Smooth muscle cell (in vitro differentiated cells): ENCODE data around the gene TMEM31. TPM values are rescaled to one million over a fixed set of nuclear protein-coding genes. Genes with fewer than 3 reads are reported as not detected.

Experiments used
- DNase-seq: peaks from one replicate; lab custom pipeline; 2025; ENCODE audit not compliant: unreplicated experiment; lab: John Stamatoyannopoulos, UW
- H2AFZ ChIP-seq: fragments of 200-600 bp; sonication (generic); 2 replicates; pipeline ENCODE4 v1.6.0; 2016; ENCODE audit warnings: antibody characterized with exemption, low read depth, mild to moderate bottlenecking
- H3F3A ChIP-seq: fragments of 200-600 bp; sonication (generic); 2 replicates; pipeline ENCODE4 v1.6.0; 2017; ENCODE audit warnings: antibody characterized with exemption, low read depth
- H3K27ac ChIP-seq: fragments of 200-600 bp; sonication (generic); 2 replicates; pipeline ENCODE4 v1.5.1; 2016; ENCODE audit warnings: low read depth, mild to moderate bottlenecking
- H3K27me3 ChIP-seq: fragments of 200-600 bp; sonication (generic); 2 replicates; pipeline ENCODE4 v1.6.1; 2016; ENCODE audit warnings: low read depth, mild to moderate bottlenecking
- H3K36me3 ChIP-seq: fragments of 200-600 bp; sonication (generic); 2 replicates; pipeline ENCODE4 v1.5.1; 2016; ENCODE audit warnings: low read depth
- H3K4me1 ChIP-seq: fragments of 200-600 bp; sonication (generic); 2 replicates; pipeline ENCODE4 v1.5.1; 2016; ENCODE audit warnings: low read depth
- H3K4me2 ChIP-seq: fragments of 200-600 bp; sonication (generic); 2 replicates; pipeline ENCODE4 v1.6.0; 2016; ENCODE audit warnings: mild to moderate bottlenecking
- H3K4me3 ChIP-seq: fragments of 200-600 bp; sonication (generic); 2 replicates; pipeline ENCODE4 v1.5.1; 2016; ENCODE audit warnings: mild to moderate bottlenecking
- H3K79me2 ChIP-seq: fragments of 200-600 bp; sonication (generic); 2 replicates; pipeline ENCODE4 v1.6.0; 2016; ENCODE audit warnings: low read depth, mild to moderate bottlenecking
- H3K9ac ChIP-seq: fragments of 200-600 bp; sonication (generic); 2 replicates; pipeline ENCODE4 v1.6.0; 2016; ENCODE audit warnings: low read depth
- H3K9me3 ChIP-seq: fragments of 200-600 bp; sonication (generic); replicated peaks from 2 replicates; pipeline ENCODE4 v1.5.1; 2016; ENCODE audit warnings: low read depth
- H4K20me1 ChIP-seq: fragments of 200-600 bp; sonication (generic); 2 replicates; pipeline ENCODE4 v1.6.0; 2016; ENCODE audit warnings: low read depth
- WGBS: methylation state at CpG from one replicate; pipeline ENCODE4 v1.1.7; 2016; ENCODE audit warnings: low lambda C conversion rate; 5-methylcytosine and 5-hydroxymethylcytosine counted together
- polyA plus RNA-seq: library from polyadenylated mRNA; unstranded; fragments of >200 nt; fragmentation: Nextera tagmentation; extraction: Ambion mirVana; gene quantifications from 2 replicates; pipeline ENCODE4 v1.2.1, GENCODE V29; 2016
- total RNA-seq: library from RNA; depleted of rRNA; stranded (reverse); fragments of >200 nt; gene quantifications from 2 replicates; pipeline ENCODE4 v1.2.3, GENCODE V29; 2014
- TF ChIP-seq, protein P1 (sequence below): fragments of 200-600 bp; sonication (generic); IDR thresholded peaks from 2 replicates; pipeline ENCODE4 v1.5.1; 2017; ENCODE audit warnings: borderline replicate concordance, mild to moderate bottlenecking, antibody characterized with exemption; ENCODE audit not compliant: insufficient read depth, poor library complexity, severe bottlenecking

Gene TMEM31
- total and polyA plus RNA-seq, 2 experiments from 2014 or later, result 0.75 TPM; not detected in 1

DNA sequence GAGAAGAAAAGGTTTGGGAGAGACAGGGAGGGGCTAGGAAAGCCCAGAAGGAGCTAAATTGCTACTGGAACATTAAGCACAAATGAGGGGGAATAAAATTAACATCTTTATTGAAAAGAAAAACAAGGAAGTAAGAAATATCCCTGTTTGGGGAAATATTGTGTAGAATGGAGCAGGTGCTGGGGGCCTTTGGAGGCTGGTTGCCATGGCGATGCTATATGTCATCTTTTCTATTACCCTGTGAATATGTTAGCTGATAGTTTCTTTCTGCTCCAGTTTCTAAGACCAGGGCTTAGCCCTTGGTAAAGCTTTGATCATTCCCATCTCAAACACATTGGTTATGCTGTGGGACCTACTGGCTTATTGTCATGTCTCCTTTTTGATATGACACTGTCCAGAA, 28.7 kb downstream of the TMEM31 start:
- Histone ChIP-seq H2AFZ (no peak overlapping the region), H3K4me1 (peaks cover 17% of the 10 kb centered on the region)
- 96% methylated on average over 1 of the region's 1 CpG for WGBS

DNA sequence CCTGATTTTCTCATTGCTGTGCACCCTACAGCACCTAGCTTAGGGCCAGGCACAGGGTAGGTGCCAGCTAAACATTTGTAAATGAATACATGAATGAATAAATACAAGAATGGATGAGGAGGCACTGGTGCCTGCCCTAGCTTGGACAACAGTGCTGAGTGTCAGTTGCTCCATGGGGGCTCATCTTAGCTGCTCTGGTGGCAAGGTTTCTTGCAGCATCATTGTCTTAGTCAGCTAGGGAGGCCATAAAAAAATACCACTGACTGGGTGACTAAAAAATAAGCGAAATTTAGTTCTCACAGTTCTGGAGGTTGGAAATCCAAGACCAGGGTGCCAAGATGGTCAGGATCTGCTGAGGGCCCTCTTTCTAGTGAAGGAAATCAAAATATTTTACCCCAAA, 31.2 kb downstream of the TMEM31 start:
- no peak overlapping the region for H2AFZ ChIP-seq
- DNase-seq, result no peak
- H3K4me1 ChIP-seq, result peaks cover 24% of the 10 kb centered on the region
- TF ChIP-seq, protein P1, sequence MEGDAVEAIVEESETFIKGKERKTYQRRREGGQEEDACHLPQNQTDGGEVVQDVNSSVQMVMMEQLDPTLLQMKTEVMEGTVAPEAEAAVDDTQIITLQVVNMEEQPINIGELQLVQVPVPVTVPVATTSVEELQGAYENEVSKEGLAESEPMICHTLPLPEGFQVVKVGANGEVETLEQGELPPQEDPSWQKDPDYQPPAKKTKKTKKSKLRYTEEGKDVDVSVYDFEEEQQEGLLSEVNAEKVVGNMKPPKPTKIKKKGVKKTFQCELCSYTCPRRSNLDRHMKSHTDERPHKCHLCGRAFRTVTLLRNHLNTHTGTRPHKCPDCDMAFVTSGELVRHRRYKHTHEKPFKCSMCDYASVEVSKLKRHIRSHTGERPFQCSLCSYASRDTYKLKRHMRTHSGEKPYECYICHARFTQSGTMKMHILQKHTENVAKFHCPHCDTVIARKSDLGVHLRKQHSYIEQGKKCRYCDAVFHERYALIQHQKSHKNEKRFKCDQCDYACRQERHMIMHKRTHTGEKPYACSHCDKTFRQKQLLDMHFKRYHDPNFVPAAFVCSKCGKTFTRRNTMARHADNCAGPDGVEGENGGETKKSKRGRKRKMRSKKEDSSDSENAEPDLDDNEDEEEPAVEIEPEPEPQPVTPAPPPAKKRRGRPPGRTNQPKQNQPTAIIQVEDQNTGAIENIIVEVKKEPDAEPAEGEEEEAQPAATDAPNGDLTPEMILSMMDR, result no peak
- no peaks in the 10 kb centered on the region for H3K9me3 ChIP-seq
- WGBS, result 30% methylated on average over 1 of the region's 1 CpG
- H3K27ac ChIP-seq, result no peak overlapping the region
- H3K27me3 ChIP-seq, result no peaks in the 10 kb centered on the region
- no peak overlapping the region for H3K4me2 ChIP-seq
- no peak overlapping the region for H3K9ac ChIP-seq
- H3F3A ChIP-seq, result no peaks in the 10 kb centered on the region
- no peak overlapping the region for H3K4me3 ChIP-seq
- H4K20me1 ChIP-seq, result no peaks in the 10 kb centered on the region
- no peaks in the 10 kb centered on the region for H3K36me3 ChIP-seq
- H3K79me2 ChIP-seq, result no peaks in the 10 kb centered on the region

More for the DNA sequence above, 28.7 kb downstream of the TMEM31 start:
- TF ChIP-seq, protein P1, result no peak
- H3K4me2 ChIP-seq, result no peak overlapping the region
- H3K27me3 ChIP-seq, result no peaks in the 10 kb centered on the region
- no peak overlapping the region for H3K9ac ChIP-seq
- no peaks in the 10 kb centered on the region for H3K79me2 ChIP-seq
- no peaks in the 10 kb centered on the region for H3K9me3 ChIP-seq
- H3K36me3 ChIP-seq, result no peaks in the 10 kb centered on the region
- no peaks in the 10 kb centered on the region for H4K20me1 ChIP-seq
- H3K4me3 ChIP-seq, result no peak overlapping the region
- no peaks in the 10 kb centered on the region for H3F3A ChIP-seq
- DNase-seq, result no peak
- no peak overlapping the region for H3K27ac ChIP-seq

DNA sequence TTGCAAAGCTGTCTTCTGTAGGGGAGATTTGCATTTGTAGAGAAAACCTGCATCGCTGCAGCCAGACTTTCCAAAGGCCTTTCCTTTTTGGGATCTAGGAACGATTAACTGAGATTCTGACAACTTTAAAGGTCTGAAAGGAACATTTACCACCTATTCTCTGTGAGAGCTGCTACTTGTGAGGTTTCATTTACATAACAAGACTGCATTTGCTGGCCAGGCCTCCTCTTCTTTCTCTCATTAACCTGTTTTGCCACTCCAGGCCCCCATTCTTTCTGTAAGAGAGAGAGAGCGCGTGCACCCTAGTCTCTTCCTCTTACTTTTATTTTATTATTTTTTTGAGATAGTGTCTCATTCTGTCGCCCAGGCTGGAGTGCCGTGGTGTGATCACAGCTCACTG, 31.6 kb downstream of the TMEM31 start:
- 56% methylated on average over 6 of the region's 6 CpGs for WGBS
- H3K4me3 ChIP-seq, result no peak overlapping the region

DNA sequence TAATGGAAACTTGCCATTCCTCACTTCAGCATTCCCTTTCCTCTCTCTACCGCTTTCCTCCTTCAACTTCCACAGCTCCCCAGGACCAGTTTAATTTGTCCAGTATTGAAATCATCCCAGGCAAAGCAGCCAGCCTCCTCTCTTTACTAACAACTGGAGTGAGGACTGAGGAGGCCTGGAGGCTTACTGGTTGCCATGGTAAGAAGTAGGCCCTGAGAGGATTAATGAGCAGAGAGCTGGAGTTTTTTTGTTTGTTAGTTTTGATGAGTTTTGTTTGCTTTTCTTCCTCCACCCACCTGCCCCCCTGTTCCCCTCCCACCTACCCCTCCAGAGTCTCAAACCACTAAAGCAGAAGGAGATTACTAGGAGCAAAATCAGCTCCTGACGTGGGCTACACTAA, 36.5 kb downstream of the TMEM31 start:
- peaks cover 31% of the 10 kb centered on the region for H3K4me1 ChIP-seq
- H3K79me2 ChIP-seq, result no peaks in the 10 kb centered on the region
- no peak overlapping the region for H3K4me2 ChIP-seq
- TF ChIP-seq, protein P1, result no peak
- H3K9me3 ChIP-seq, result no peaks in the 10 kb centered on the region
- H3K36me3 ChIP-seq, result no peaks in the 10 kb centered on the region
- DNase-seq, result no peak
- 47% methylated on average over 2 of the region's 2 CpGs for WGBS
- H3K27ac ChIP-seq, result no peak overlapping the region
- no peak overlapping the region for H3K9ac ChIP-seq
- no peak overlapping the region for H2AFZ ChIP-seq
- no peaks in the 10 kb centered on the region for H3F3A ChIP-seq
- H3K4me3 ChIP-seq, result no peak overlapping the region
- H3K27me3 ChIP-seq, result no peaks in the 10 kb centered on the region
- H4K20me1 ChIP-seq, result no peaks in the 10 kb centered on the region

More for the DNA sequence above, 31.6 kb downstream of the TMEM31 start:
- TF ChIP-seq, protein P1, result no peak
- Histone ChIP-seq H3K9me3 (no peaks in the 10 kb centered on the region), H2AFZ (no peak overlapping the region), H3K4me2 (no peak overlapping the region), H3K27me3 (no peaks in the 10 kb centered on the region), H3K4me1 (peaks cover 29% of the 10 kb centered on the region), H3K79me2 (no peaks in the 10 kb centered on the region), H3K9ac (no peak overlapping the region), H3K27ac (no peak overlapping the region), H3F3A (no peaks in the 10 kb centered on the region), H3K36me3 (no peaks in the 10 kb centered on the region), H4K20me1 (no peaks in the 10 kb centered on the region)
- DNase-seq, result no peak
